GM12878 (cell line): ENCODE data around the gene PHYKPL. TPM values are rescaled to one million over a fixed set of nuclear protein-coding genes. Genes with fewer than 3 reads are reported as not detected.

Experiments
- ATAC-seq: fragments of 200-7000 bp; cut with Tn5 transposase; 3 replicates; pipeline ENCODE4 v1.9.1; 2020; ENCODE audit warnings: mild to moderate bottlenecking, moderate library complexity
- BruUV-seq: library from RNA; stranded (reverse); fragments of 400-500 nt; replicated peaks from 2 replicates; lab custom pipeline; 2021; lab: Mats Ljungman, UMichigan
- CTCF ChIA-PET: fragments of 300-600 bp; sonication (Branson Sonifier 250); formaldehyde crosslinking; extraction: SDS; loops from one replicate; lab custom pipeline; 2021; ENCODE audit warnings: inconsistent platforms; lab: Yijun Ruan, JAX
- POLR2A ChIA-PET: fragments of 350-600 bp; formaldehyde crosslinking; extraction: SDS; loops from one replicate; lab custom pipeline; 2021; ENCODE audit warnings: inconsistent platforms; lab: Charles Lee
- RAD21 ChIA-PET: fragments of 300-600 bp; sonication (Branson Sonifier 250); formaldehyde crosslinking; loops from one replicate; lab custom pipeline; 2023; ENCODE audit warnings: antibody characterized with exemption; ENCODE audit not compliant: unreplicated experiment; lab: Charles Lee
- SMC1A ChIA-PET: fragments of 300-600 bp; sonication (Branson Sonifier 250); formaldehyde crosslinking; loops from one replicate; lab custom pipeline; 2023; ENCODE audit not compliant: unreplicated experiment, uncharacterized antibody; lab: Charles Lee
- DNase-seq: peaks from one replicate; pipeline ENCODE4 v3.0.0-alpha.2; 2011; ENCODE audit warnings: low read depth, low spot score
- FAIRE-seq: peaks from 3 replicates; lab custom pipeline; 2011; peaks lifted over from hg19 to GRCh38; lab: Jason Lieb, UNC
- H2AFZ ChIP-seq: 2 replicates; pipeline ENCODE4 v1.6.0; 2011; ENCODE audit warnings: low read depth, low read length, control low read depth; ENCODE audit not compliant: control insufficient read depth
- H3K27ac ChIP-seq: 2 replicates; pipeline ENCODE4 v1.5.1; 2011; ENCODE audit warnings: control low read depth; ENCODE audit not compliant: control insufficient read depth, insufficient read depth
- H3K27me3 ChIP-seq, 2 experiments: replicated peaks in 1 of 2; 2 replicates each; pipeline versions ENCODE4 v1.6.0 to v1.6.1; 2011; ENCODE audit warnings: low read length in 1 of 2; ENCODE audit not compliant: control insufficient read depth in 2 of 2, insufficient read depth in 2 of 2
- H3K36me3 ChIP-seq, 2 experiments: 2 replicates each; pipeline ENCODE4 v1.5.1; 2011; ENCODE audit warnings: low read length in 1 of 2; ENCODE audit not compliant: control insufficient read depth in 2 of 2, insufficient read depth in 2 of 2
- H3K4me1 ChIP-seq: 2 replicates; pipeline ENCODE4 v1.6.1; 2011; ENCODE audit warnings: mild to moderate bottlenecking, low read length, moderate library complexity, mixed read lengths; ENCODE audit not compliant: control insufficient read depth, insufficient read depth
- H3K4me2 ChIP-seq: 2 replicates; pipeline ENCODE4 v1.6.0; 2011; ENCODE audit warnings: control low read depth; ENCODE audit not compliant: control insufficient read depth, insufficient read depth
- H3K4me3 ChIP-seq: fragments of 200-600 bp; sonication (generic); 2 replicates; pipeline ENCODE4 v1.5.1; 2016
- H3K79me2 ChIP-seq: 2 replicates; pipeline ENCODE4 v1.6.0; 2011; ENCODE audit warnings: low read length; ENCODE audit not compliant: control insufficient read depth, insufficient read depth
- H3K9ac ChIP-seq: 2 replicates; pipeline ENCODE4 v1.8.0; 2011; ENCODE audit warnings: low read length, control low read depth, mixed read lengths; ENCODE audit not compliant: control insufficient read depth, insufficient read depth
- H3K9me3 ChIP-seq: replicated peaks from 3 replicates; pipeline ENCODE4 v1.5.1; 2011; ENCODE audit warnings: mild to moderate bottlenecking, low read length; ENCODE audit not compliant: control insufficient read depth, insufficient read depth
- H4K20me1 ChIP-seq: 2 replicates; pipeline ENCODE4 v1.6.0; 2011; ENCODE audit not compliant: control insufficient read depth, insufficient read depth
- CBX5 ChIP-seq: sonication (generic); IDR thresholded peaks from 2 replicates; pipeline ENCODE4 v1.6.1; 2016; ENCODE audit warnings: low read depth, moderate library complexity, mild to moderate bottlenecking, inconsistent platforms
- CREM ChIP-seq: IDR thresholded peaks from 2 replicates; pipeline ENCODE4 v1.6.1; 2014; ENCODE audit warnings: antibody characterized with exemption, low read depth
- EP300 ChIP-seq, 2 experiments: fragments of 150-350 bp in 1 of 2; IDR thresholded peaks; 2 replicates each; pipeline ENCODE4 v1.6.1; 2011 to 2012; ENCODE audit warnings: low read depth in 2 of 2, low read length in 2 of 2, borderline replicate concordance in 1 of 2, improper control_type of control experiment in 1 of 2, inconsistent platforms in 1 of 2; ENCODE audit not compliant: control insufficient read depth in 1 of 2
- JUND ChIP-seq: IDR thresholded peaks from 2 replicates; pipeline ENCODE4 v1.6.1; 2012; ENCODE audit warnings: low read depth, mild to moderate bottlenecking, low read length, improper control_type of control experiment, moderate library complexity
- KDM1A ChIP-seq: fragments of 200-600 bp; sonication (generic); IDR thresholded peaks from 2 replicates; pipeline ENCODE4 v1.6.1; 2016; ENCODE audit warnings: borderline replicate concordance
- LARP7 ChIP-seq: fragments of 450-650 bp; IDR thresholded peaks from 2 replicates; pipeline ENCODE4 v1.6.1; 2017; ENCODE audit warnings: mild to moderate bottlenecking
- MTA3 ChIP-seq: IDR thresholded peaks from 2 replicates; pipeline ENCODE4 v1.6.1; 2012; ENCODE audit warnings: low read length, inconsistent platforms, borderline replicate concordance
- PAX5 ChIP-seq: IDR thresholded peaks from 2 replicates; pipeline ENCODE4 v1.6.1; 2011; ENCODE audit warnings: low read depth, low read length, borderline replicate concordance
- POLR2AphosphoS2 ChIP-seq: IDR thresholded peaks from 2 replicates; pipeline ENCODE4 v1.6.1; 2011; ENCODE audit warnings: low read depth, mild to moderate bottlenecking, low read length, improper control_type of control experiment, moderate library complexity
- POLR2AphosphoS5 ChIP-seq: IDR thresholded peaks from 2 replicates; pipeline ENCODE4 v1.6.1; 2011; ENCODE audit warnings: mild to moderate bottlenecking, low read length, inconsistent platforms
- SMAD5 ChIP-seq: IDR thresholded peaks from 2 replicates; pipeline ENCODE4 v1.6.1; 2016; ENCODE audit warnings: antibody characterized with exemption, low read depth
- SMARCA5 ChIP-seq: fragments of 450-650 bp; IDR thresholded peaks from 2 replicates; pipeline ENCODE4 v1.6.1; 2017; ENCODE audit warnings: mild to moderate bottlenecking
- TCF12 ChIP-seq: IDR thresholded peaks from 2 replicates; pipeline ENCODE4 v1.6.1; 2011; ENCODE audit warnings: low read depth, mild to moderate bottlenecking, low read length
- TCF7 ChIP-seq: IDR thresholded peaks from 2 replicates; pipeline ENCODE4 v1.6.1; 2014; ENCODE audit warnings: antibody characterized with exemption, borderline replicate concordance
- WGBS: methylation state at CpG from one replicate; pipeline ENCODE4 v1.1.6; 2016; ENCODE audit warnings: low lambda C conversion rate; ENCODE audit not compliant: insufficient replicate concordance, insufficient coverage; ENCODE audit errors: missing lambda C conversion rate; 5-methylcytosine and 5-hydroxymethylcytosine counted together
- in situ Hi-C: fragments of 300-500 bp; cut with MboI; formaldehyde crosslinking; loops from 9 replicates; pipeline ENCODE4 v1.14.3; 2018; ENCODE audit warnings: mixed read lengths
- intact Hi-C: fragments of 100-400 bp; cut with micrococcal nuclease; formaldehyde crosslinking; loops from one replicate; pipeline ENCODE4 v1.14.2; 2022; ENCODE audit not compliant: unreplicated experiment
- polyA plus RNA-seq, 11 experiments: library from polyadenylated mRNA; depleted of rRNA in 4 of 11; unstranded in 6 of 11; stranded (reverse) in 5 of 11; fragments of >200 nt; fragmentation: Nextera tagmentation in 4 of 11; fragmentation: Illumina TruSeq in 1 of 11; extraction: Ambion mirVana in 4 of 11; extraction: Trizol in 1 of 11; gene quantifications; 1 replicate in 1 of 11; 2 replicates in 10 of 11; pipeline versions ENCODE4 v1.2.1 to v1.2.3, GENCODE V29; 2011 to 2016; ENCODE audit warnings: inconsistent platforms in 2 of 11, missing spikeins in 2 of 11, low read depth in 1 of 11
- total RNA-seq, 4 experiments: library from RNA; depleted of rRNA in 3 of 4; stranded (reverse); fragments of >200 nt in 3 of 4; fragmentation: Illumina TruSeq in 1 of 4; extraction: Trizol in 1 of 4; gene quantifications; 2 replicates each; pipeline versions ENCODE4 v1.2.1 to v1.2.3, GENCODE V29; 2013 to 2021
- TF ChIP-seq, protein P1 (sequence below): fragments of 450-650 bp; formaldehyde crosslinking; IDR thresholded peaks from 2 replicates; pipeline ENCODE4 v1.5.0; 2022; ENCODE audit warnings: mild to moderate bottlenecking, missing genetic modification characterization
- TF ChIP-seq, protein P2 (sequence below): IDR thresholded peaks from 2 replicates; pipeline ENCODE4 v1.6.1; 2011; ENCODE audit warnings: low read depth, low read length, improper control_type of control experiment, borderline replicate concordance
- TF ChIP-seq, protein P3 (sequence below): fragments of 450-650 bp; IDR thresholded peaks from 2 replicates; pipeline ENCODE4 v1.6.1; 2018; ENCODE audit warnings: mild to moderate bottlenecking, low read depth, moderate library complexity; ENCODE audit not compliant: partially characterized antibody

Gene PHYKPL
- total and polyA plus RNA-seq, 10 of the 15 experiments (the other 5 are each of a cell fraction or from before 2014, with no cell fraction given) = 4.5 to 53.9 (median 25.6) TPM

DNA sequence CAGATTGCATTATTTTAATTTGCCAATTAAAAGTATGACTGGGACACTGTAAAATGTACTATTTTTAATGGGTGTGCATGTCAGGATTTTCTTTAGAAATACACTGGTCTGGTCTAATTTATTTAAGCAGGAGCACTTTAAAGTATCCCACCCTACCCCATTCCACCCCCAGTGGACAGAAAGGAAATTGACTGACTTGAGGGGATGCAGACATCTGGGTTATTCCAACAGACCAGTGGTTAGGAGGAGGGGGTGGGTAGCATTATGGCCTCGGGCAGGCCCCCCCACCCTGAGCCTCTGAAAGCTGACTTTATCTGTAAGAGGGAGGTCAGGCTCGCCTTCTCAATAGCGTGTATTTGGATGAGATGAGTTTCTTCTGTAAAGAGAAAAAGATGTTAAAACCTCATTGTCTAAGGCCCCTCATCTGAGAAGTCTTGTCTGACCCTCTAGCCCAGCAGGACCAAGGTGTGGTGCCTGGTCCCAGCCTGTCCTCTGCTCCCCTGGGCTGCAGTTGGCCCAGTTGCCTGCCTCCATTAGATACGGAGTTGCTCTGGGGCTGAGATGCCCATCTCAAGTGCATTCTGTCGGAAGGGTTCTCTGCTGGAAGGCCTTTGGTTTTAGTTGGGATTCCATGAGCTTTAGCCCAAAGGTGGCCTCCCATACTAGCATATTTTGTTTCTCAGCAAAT, 23.9 kb downstream of the PHYKPL start:
- in situ Hi-C loops = no loop called here
- peaks cover 15% of the 10 kb centered on the region for H3K4me1 ChIP-seq
- H3K36me3 ChIP-seq = peaks cover 52 to 59% of the 10 kb centered on the region in 2 experiments
- 0 out of 2 replicates have a peak overlapping the region, but pooled peaks have one; percentile 8 for H3K4me3 ChIP-seq
- H4K20me1 ChIP-seq = peaks cover 24% of the 10 kb centered on the region
- no peak overlapping the region for H2AFZ ChIP-seq
- no peaks in the 10 kb centered on the region for H3K27me3 ChIP-seq
- RAD21 ChIA-PET = no interaction called here
- H3K9ac ChIP-seq = no peak overlapping the region
- no peak for ATAC-seq
- H3K79me2 ChIP-seq = peaks cover 62% of the 10 kb centered on the region
- FAIRE-seq = no peak
- no TSS peak for BruUV-seq
- no peaks in the 10 kb centered on the region for H3K9me3 ChIP-seq
- POLR2A ChIA-PET = no interaction called here
- SMC1A ChIA-PET = no interaction called here
- intact Hi-C loops = no loop called here
- CTCF ChIA-PET = no interaction called here
- no peak overlapping the region for H3K27ac ChIP-seq
- WGBS = 35% methylated on average over 5 of the region's 5 CpGs
- no peak for DNase-seq
- peak overlapping the region; percentile 66; the same call in 1 of the 2 replicates for H3K4me2 ChIP-seq
- no peak for TF ChIP-seq TCF12
- no peak; the same call in 1 of the 2 replicates for TF ChIP-seq SMAD5
- no peak for TF ChIP-seq TCF7
- TF ChIP-seq MTA3 = no peak
- TF ChIP-seq, protein P1, sequence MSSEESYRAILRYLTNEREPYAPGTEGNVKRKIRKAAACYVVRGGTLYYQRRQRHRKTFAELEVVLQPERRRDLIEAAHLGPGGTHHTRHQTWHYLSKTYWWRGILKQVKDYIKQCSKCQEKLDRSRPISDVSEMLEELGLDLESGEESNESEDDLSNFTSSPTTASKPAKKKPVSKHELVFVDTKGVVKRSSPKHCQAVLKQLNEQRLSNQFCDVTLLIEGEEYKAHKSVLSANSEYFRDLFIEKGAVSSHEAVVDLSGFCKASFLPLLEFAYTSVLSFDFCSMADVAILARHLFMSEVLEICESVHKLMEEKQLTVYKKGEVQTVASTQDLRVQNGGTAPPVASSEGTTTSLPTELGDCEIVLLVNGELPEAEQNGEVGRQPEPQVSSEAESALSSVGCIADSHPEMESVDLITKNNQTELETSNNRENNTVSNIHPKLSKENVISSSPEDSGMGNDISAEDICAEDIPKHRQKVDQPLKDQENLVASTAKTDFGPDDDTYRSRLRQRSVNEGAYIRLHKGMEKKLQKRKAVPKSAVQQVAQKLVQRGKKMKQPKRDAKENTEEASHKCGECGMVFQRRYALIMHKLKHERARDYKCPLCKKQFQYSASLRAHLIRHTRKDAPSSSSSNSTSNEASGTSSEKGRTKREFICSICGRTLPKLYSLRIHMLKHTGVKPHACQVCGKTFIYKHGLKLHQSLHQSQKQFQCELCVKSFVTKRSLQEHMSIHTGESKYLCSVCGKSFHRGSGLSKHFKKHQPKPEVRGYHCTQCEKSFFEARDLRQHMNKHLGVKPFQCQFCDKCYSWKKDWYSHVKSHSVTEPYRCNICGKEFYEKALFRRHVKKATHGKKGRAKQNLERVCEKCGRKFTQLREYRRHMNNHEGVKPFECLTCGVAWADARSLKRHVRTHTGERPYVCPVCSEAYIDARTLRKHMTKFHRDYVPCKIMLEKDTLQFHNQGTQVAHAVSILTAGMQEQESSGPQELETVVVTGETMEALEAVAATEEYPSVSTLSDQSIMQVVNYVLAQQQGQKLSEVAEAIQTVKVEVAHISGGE = no peak
- no peak for TF ChIP-seq KDM1A
- TF ChIP-seq POLR2AphosphoS2 = peak; percentile 9; the same call in 1 of the 2 replicates
- no peak for TF ChIP-seq PAX5
- TF ChIP-seq SMARCA5 = no peak
- TF ChIP-seq, protein P2, sequence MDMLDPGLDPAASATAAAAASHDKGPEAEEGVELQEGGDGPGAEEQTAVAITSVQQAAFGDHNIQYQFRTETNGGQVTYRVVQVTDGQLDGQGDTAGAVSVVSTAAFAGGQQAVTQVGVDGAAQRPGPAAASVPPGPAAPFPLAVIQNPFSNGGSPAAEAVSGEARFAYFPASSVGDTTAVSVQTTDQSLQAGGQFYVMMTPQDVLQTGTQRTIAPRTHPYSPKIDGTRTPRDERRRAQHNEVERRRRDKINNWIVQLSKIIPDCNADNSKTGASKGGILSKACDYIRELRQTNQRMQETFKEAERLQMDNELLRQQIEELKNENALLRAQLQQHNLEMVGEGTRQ = no peak
- no peak for TF ChIP-seq CBX5
- peak; percentile 40 for TF ChIP-seq POLR2AphosphoS5
- no peak for TF ChIP-seq JUND
- TF ChIP-seq EP300 (IDR thresholded peaks at IDR 0.05; ENCODE audit: borderline replicate concordance in 1 of 2, control insufficient read depth in 1 of 2, low read depth in 2 of 2, low read length in 2 of 2) = no peak
- TF ChIP-seq CREM = no peak
- no peak for TF ChIP-seq LARP7
- TF ChIP-seq, protein P3, sequence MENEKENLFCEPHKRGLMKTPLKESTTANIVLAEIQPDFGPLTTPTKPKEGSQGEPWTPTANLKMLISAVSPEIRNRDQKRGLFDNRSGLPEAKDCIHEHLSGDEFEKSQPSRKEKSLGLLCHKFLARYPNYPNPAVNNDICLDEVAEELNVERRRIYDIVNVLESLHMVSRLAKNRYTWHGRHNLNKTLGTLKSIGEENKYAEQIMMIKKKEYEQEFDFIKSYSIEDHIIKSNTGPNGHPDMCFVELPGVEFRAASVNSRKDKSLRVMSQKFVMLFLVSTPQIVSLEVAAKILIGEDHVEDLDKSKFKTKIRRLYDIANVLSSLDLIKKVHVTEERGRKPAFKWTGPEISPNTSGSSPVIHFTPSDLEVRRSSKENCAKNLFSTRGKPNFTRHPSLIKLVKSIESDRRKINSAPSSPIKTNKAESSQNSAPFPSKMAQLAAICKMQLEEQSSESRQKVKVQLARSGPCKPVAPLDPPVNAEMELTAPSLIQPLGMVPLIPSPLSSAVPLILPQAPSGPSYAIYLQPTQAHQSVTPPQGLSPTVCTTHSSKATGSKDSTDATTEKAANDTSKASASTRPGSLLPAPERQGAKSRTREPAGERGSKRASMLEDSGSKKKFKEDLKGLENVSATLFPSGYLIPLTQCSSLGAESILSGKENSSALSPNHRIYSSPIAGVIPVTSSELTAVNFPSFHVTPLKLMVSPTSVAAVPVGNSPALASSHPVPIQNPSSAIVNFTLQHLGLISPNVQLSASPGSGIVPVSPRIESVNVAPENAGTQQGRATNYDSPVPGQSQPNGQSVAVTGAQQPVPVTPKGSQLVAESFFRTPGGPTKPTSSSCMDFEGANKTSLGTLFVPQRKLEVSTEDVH = no peak
